CD14-positive monocyte (primary cell): ENCODE results near the gene TBPL2. TPM values are rescaled to one million over a fixed set of nuclear protein-coding genes. Genes with fewer than 3 reads are reported as not detected.

Source experiments
- DNase-seq, 3 donors: peaks; one replicate each; pipeline ENCODE4 v3.0.0-alpha.2; 2011 to 2022
- H2AFZ ChIP-seq: 2 replicates; pipeline ENCODE4 v1.6.0; 2012; ENCODE audit warnings: mild to moderate bottlenecking, low read depth, low read length, inconsistent platforms; ENCODE audit not compliant: insufficient read depth, poor library complexity, severe bottlenecking
- H3K27ac ChIP-seq, 2 donors: 1 replicate in 1 of 2; 2 replicates in 1 of 2; pipeline ENCODE4 v1.5.1; 2012 to 2013; ENCODE audit warnings: low read length in 2 of 2, control low read depth in 1 of 2, inconsistent platforms in 1 of 2, low read depth in 1 of 2, mild to moderate bottlenecking in 1 of 2
- H3K27me3 ChIP-seq, 2 donors: one replicate each; pipeline versions ENCODE4 v1.6.0 to v1.6.1; 2011 to 2013; ENCODE audit warnings: low read length in 2 of 2; ENCODE audit not compliant: control insufficient read depth in 2 of 2, insufficient read depth in 2 of 2
- H3K36me3 ChIP-seq, 2 donors: replicated peaks in 1 of 2; 1 replicate in 1 of 2; 2 replicates in 1 of 2; pipeline versions ENCODE4 v1.5.1 to v1.6.1; 2012 to 2013; ENCODE audit warnings: low read length in 2 of 2, control low read depth in 1 of 2, inconsistent platforms in 1 of 2, mild to moderate bottlenecking in 1 of 2; ENCODE audit not compliant: insufficient read depth in 2 of 2, control insufficient read depth in 1 of 2
- H3K4me1 ChIP-seq, 2 donors: 1 replicate in 1 of 2; 2 replicates in 1 of 2; pipeline versions ENCODE4 v1.5.1 to v1.6.1; 2012 to 2013; ENCODE audit warnings: low read length in 2 of 2, control low read depth in 1 of 2, inconsistent platforms in 1 of 2, mild to moderate bottlenecking in 1 of 2, moderate library complexity in 1 of 2; ENCODE audit not compliant: insufficient read depth in 2 of 2, control insufficient read depth in 1 of 2
- H3K4me2 ChIP-seq: replicated peaks from 2 replicates; pipeline ENCODE3; 2012; ENCODE audit warnings: low read length, moderate library complexity, mild to moderate bottlenecking; ENCODE audit not compliant: poor library complexity, severe bottlenecking; ENCODE audit errors: extremely low read depth
- H3K4me3 ChIP-seq, 3 experiments: fragments of 200-600 bp in 1 of 3; sonication (generic) in 1 of 3; replicated peaks in 1 of 3; 1 replicate in 2 of 3; 2 replicates in 1 of 3; pipeline ENCODE4 v1.5.1; 2011 to 2013; ENCODE audit warnings: low read length in 3 of 3, mild to moderate bottlenecking in 3 of 3, control low read depth in 2 of 3, low read depth in 2 of 3, inconsistent platforms in 1 of 3, moderate library complexity in 1 of 3
- H3K79me2 ChIP-seq: 2 replicates; pipeline ENCODE4 v1.6.0; 2012; ENCODE audit warnings: mild to moderate bottlenecking, control low read depth, inconsistent platforms, low read length, moderate library complexity; ENCODE audit not compliant: insufficient read depth
- H3K9ac ChIP-seq: 2 replicates; pipeline ENCODE4 v1.6.0; 2017; ENCODE audit warnings: low read length, mild to moderate bottlenecking; ENCODE audit not compliant: insufficient read depth, poor library complexity, severe bottlenecking
- H3K9me3 ChIP-seq, 2 donors: replicated peaks in 1 of 2; 1 replicate in 1 of 2; 2 replicates in 1 of 2; pipeline versions ENCODE4 v1.5.1 to v1.6.1; 2012 to 2013; ENCODE audit warnings: low read length in 2 of 2, control low read depth in 1 of 2; ENCODE audit not compliant: control insufficient read depth in 1 of 2, insufficient read depth in 1 of 2
- H4K20me1 ChIP-seq: 2 replicates; pipeline ENCODE4 v1.6.0; 2012; ENCODE audit warnings: mild to moderate bottlenecking, low read length, control low read depth, moderate library complexity; ENCODE audit not compliant: insufficient read depth
- H3K27ac Mint-ChIP-seq, 7 donors: one replicate each; pipeline ENCODE4 v1.8.0; 2020; ENCODE audit warnings: mild to moderate bottlenecking in 7 of 7, mixed read lengths in 7 of 7, moderate library complexity in 6 of 7, inconsistent platforms in 2 of 7
- H3K27me3 Mint-ChIP-seq, 3 donors: one replicate each; pipeline ENCODE4 v1.8.0; 2021 to 2022; ENCODE audit warnings: low read depth in 3 of 3, mild to moderate bottlenecking in 3 of 3, mixed read lengths in 3 of 3, moderate library complexity in 3 of 3, inconsistent platforms in 1 of 3
- H3K36me3 Mint-ChIP-seq, 2 donors: one replicate each; pipeline ENCODE4 v1.8.0; 2020; ENCODE audit warnings: mixed read lengths in 2 of 2, inconsistent platforms in 1 of 2, mild to moderate bottlenecking in 1 of 2
- H3K4me1 Mint-ChIP-seq: one replicate; pipeline ENCODE4 v1.8.0; 2020; ENCODE audit warnings: mild to moderate bottlenecking, mixed read lengths
- H3K4me3 Mint-ChIP-seq, 2 donors: one replicate each; pipeline ENCODE4 v1.8.0; 2020; ENCODE audit warnings: mild to moderate bottlenecking in 2 of 2, mixed read lengths in 2 of 2, moderate library complexity in 1 of 2
- H3K9me3 Mint-ChIP-seq, 7 donors: one replicate each; pipeline ENCODE4 v1.8.0; 2020 to 2022; ENCODE audit warnings: mixed read lengths in 7 of 7, mild to moderate bottlenecking in 6 of 7, moderate library complexity in 6 of 7, inconsistent platforms in 2 of 7
- WGBS: methylation state at CpG from one replicate; pipeline ENCODE4 v1.1.5; 2013; ENCODE audit warnings: missing lambda C conversion rate; ENCODE audit not compliant: insufficient coverage; 5-methylcytosine and 5-hydroxymethylcytosine counted together
- intact Hi-C, 2 donors: fragments of 100-400 bp; cut with micrococcal nuclease; formaldehyde crosslinking; loops; one replicate each; pipeline versions ENCODE4 v1.15.0 to v1.15.1; 2023
- polyA plus RNA-seq, 3 donors: library from polyadenylated mRNA; depleted of rRNA in 1 of 3; unstranded in 2 of 3; stranded (reverse) in 1 of 3; fragments of 300-500 nt in 2 of 3; fragments of >200 nt in 1 of 3; fragmentation: Illumina TruSeq in 2 of 3; gene quantifications; 1 replicate in 2 of 3; 2 replicates in 1 of 3; pipeline ENCODE4 v1.2.3, GENCODE V29; 2012 to 2021
- TF ChIP-seq, protein P1 (sequence below): fragments of 200-600 bp; IDR thresholded peaks from one replicate; pipeline ENCODE4 v1.8.0; 2022; ENCODE audit warnings: antibody characterized with exemption, mild to moderate bottlenecking

Gene TBPL2
- polyA plus RNA-seq, 3 donors: not detected

- peaks cover 37 to 72% of the 10 kb centered on the region in 2 donors for H3K36me3 ChIP-seq
- 97% methylated on average over 6 of the region's 7 CpGs for WGBS
- intact Hi-C loops: no loop called here
These were observed 67.6 kb downstream of the TBPL2 start for GRCh38 chr14:55372825-55373224.

GRCh38 chr14:55372423-55372822 is 68.0 kb downstream of the TBPL2 start:
- no peaks in the 10 kb centered on the region for H3K4me1 ChIP-seq
- Mint-ChIP-seq H3K36me3 (peaks cover 65 to 73% of the 10 kb centered on the region in 2 donors), H3K27ac (peak overlapping the region in 2 of 7 donors; percentile 11 to 47), H3K27me3 (no peaks in the 10 kb centered on the region), H3K4me3 (no peak overlapping the region), H3K9me3 (peaks cover 0 to 2% (median 0%) of the 10 kb centered on the region in 7 donors), H3K4me1 (peaks cover 2% of the 10 kb centered on the region)
- peaks cover 37 to 72% of the 10 kb centered on the region in 2 donors for H3K36me3 ChIP-seq
- no peaks in the 10 kb centered on the region for H3K27me3 ChIP-seq
- intact Hi-C loops: no loop called here
- H3K9ac ChIP-seq: no peak overlapping the region
- TF ChIP-seq, protein P1, sequence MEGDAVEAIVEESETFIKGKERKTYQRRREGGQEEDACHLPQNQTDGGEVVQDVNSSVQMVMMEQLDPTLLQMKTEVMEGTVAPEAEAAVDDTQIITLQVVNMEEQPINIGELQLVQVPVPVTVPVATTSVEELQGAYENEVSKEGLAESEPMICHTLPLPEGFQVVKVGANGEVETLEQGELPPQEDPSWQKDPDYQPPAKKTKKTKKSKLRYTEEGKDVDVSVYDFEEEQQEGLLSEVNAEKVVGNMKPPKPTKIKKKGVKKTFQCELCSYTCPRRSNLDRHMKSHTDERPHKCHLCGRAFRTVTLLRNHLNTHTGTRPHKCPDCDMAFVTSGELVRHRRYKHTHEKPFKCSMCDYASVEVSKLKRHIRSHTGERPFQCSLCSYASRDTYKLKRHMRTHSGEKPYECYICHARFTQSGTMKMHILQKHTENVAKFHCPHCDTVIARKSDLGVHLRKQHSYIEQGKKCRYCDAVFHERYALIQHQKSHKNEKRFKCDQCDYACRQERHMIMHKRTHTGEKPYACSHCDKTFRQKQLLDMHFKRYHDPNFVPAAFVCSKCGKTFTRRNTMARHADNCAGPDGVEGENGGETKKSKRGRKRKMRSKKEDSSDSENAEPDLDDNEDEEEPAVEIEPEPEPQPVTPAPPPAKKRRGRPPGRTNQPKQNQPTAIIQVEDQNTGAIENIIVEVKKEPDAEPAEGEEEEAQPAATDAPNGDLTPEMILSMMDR: no peak
- no peak overlapping the region for H2AFZ ChIP-seq
- H4K20me1 ChIP-seq: no peaks in the 10 kb centered on the region
- H3K4me2 ChIP-seq: no peak overlapping the region
- H3K79me2 ChIP-seq: no peaks in the 10 kb centered on the region
- H3K27ac ChIP-seq: no peak overlapping the region
- 83% methylated on average over 1 of the region's 1 CpG for WGBS
- no peaks in the 10 kb centered on the region for H3K9me3 ChIP-seq
- H3K4me3 ChIP-seq: no peak overlapping the region
- DNase-seq: no peak

More at GRCh38 chr14:55372825-55373224, 67.6 kb downstream of the TBPL2 start:
- peaks cover 0 to 2% (median 0%) of the 10 kb centered on the region in 7 donors for H3K9me3 Mint-ChIP-seq
- peaks cover 65 to 72% of the 10 kb centered on the region in 2 donors for H3K36me3 Mint-ChIP-seq
- no peaks in the 10 kb centered on the region for H3K27me3 ChIP-seq
- H3K9ac ChIP-seq: no peak overlapping the region
- no peaks in the 10 kb centered on the region for H3K9me3 ChIP-seq
- no peak overlapping the region for H3K4me2 ChIP-seq
- H3K27me3 Mint-ChIP-seq: no peaks in the 10 kb centered on the region
- H3K4me1 Mint-ChIP-seq: peaks cover 2% of the 10 kb centered on the region
- H3K27ac Mint-ChIP-seq: no peak overlapping the region
- H3K27ac ChIP-seq: no peak overlapping the region
- H3K4me1 ChIP-seq: no peaks in the 10 kb centered on the region
- no peaks in the 10 kb centered on the region for H4K20me1 ChIP-seq
- no peak overlapping the region for H3K4me3 ChIP-seq
- no peak for DNase-seq
- H2AFZ ChIP-seq: no peak overlapping the region
- H3K4me3 Mint-ChIP-seq: no peak overlapping the region
- no peaks in the 10 kb centered on the region for H3K79me2 ChIP-seq
- TF ChIP-seq, protein P1: no peak
